B cell (primary cell): Measurements from ENCODE around the gene ANKFY1. TPM values are rescaled to one million over a fixed set of nuclear protein-coding genes. Genes with fewer than 3 reads are reported as not detected.

Experiments used
- ATAC-seq: fragments of 200-7000 bp; cut with Tn5 transposase; one replicate; pipeline ENCODE4 v1.10.0; 2021; ENCODE audit warnings: low read depth, mild to moderate bottlenecking, moderate number of reproducible peaks, moderate library complexity
- CTCF ChIA-PET: fragments of 350-600 bp; sonication (Branson Sonifier 250); formaldehyde crosslinking; loops from one replicate; lab custom pipeline; 2021; ENCODE audit warnings: antibody characterized with exemption, inconsistent platforms; lab: Charles Lee
- POLR2A ChIA-PET: fragments of 350-600 bp; sonication (Branson Sonifier 250); formaldehyde crosslinking; loops from one replicate; lab custom pipeline; 2021; ENCODE audit warnings: antibody characterized with exemption; lab: Charles Lee
- DNase-seq: peaks from one replicate; pipeline ENCODE4 v3.0.0; 2013
- H2AFZ ChIP-seq: 2 replicates; pipeline ENCODE4 v1.6.1; 2012; ENCODE audit warnings: mild to moderate bottlenecking, low read depth, low read length; ENCODE audit not compliant: insufficient read depth, poor library complexity, severe bottlenecking
- H3K27ac ChIP-seq, 2 donors: 1 replicate in 1 of 2; 2 replicates in 1 of 2; pipeline ENCODE4 v1.5.1; 2012 to 2013; ENCODE audit warnings: low read length in 2 of 2, mild to moderate bottlenecking in 2 of 2, moderate library complexity in 1 of 2
- H3K27me3 ChIP-seq, 4 experiments: fragments of 200-600 bp in 1 of 4; sonication (generic) in 1 of 4; replicated peaks in 1 of 4; 1 replicate in 2 of 4; 2 replicates in 2 of 4; pipeline versions ENCODE4 v1.6.1 to v1.7.0; 2013 to 2016; ENCODE audit warnings: low read length in 3 of 4, mild to moderate bottlenecking in 2 of 4, mixed read lengths in 1 of 4, moderate library complexity in 1 of 4; ENCODE audit not compliant: insufficient read depth in 4 of 4, control insufficient read depth in 3 of 4; ENCODE audit errors: control extremely low read depth in 1 of 4
- H3K36me3 ChIP-seq, 2 experiments: replicated peaks in 1 of 2; 1 replicate in 1 of 2; 2 replicates in 1 of 2; pipeline versions ENCODE4 v1.6.1 to v1.7.1; 2013; ENCODE audit warnings: low read length in 1 of 2; ENCODE audit not compliant: insufficient read depth in 2 of 2, control insufficient read depth in 1 of 2; ENCODE audit errors: control extremely low read depth in 1 of 2, extremely low read depth in 1 of 2
- H3K4me1 ChIP-seq, 2 donors: fragments of 200-600 bp in 1 of 2; sonication (generic) in 1 of 2; 1 replicate in 1 of 2; 2 replicates in 1 of 2; pipeline versions ENCODE4 v1.5.1 to v1.6.1; 2013 to 2017; ENCODE audit warnings: low read length in 2 of 2; ENCODE audit not compliant: control insufficient read depth in 2 of 2, insufficient read depth in 2 of 2
- H3K4me2 ChIP-seq: replicated peaks from 2 replicates; pipeline ENCODE3; 2012; ENCODE audit warnings: mild to moderate bottlenecking, low read depth, low read length; ENCODE audit not compliant: poor library complexity, severe bottlenecking
- H3K4me3 ChIP-seq, 5 experiments: fragments of 200-600 bp in 1 of 5; sonication (generic) in 1 of 5; 1 replicate in 3 of 5; 2 replicates in 2 of 5; pipeline versions ENCODE4 v1.5.1 to v1.7.0; 2011 to 2016; ENCODE audit warnings: low read length in 4 of 5, mild to moderate bottlenecking in 4 of 5, low read depth in 2 of 5, control low read depth in 1 of 5, moderate library complexity in 1 of 5; ENCODE audit not compliant: insufficient read depth in 1 of 5; ENCODE audit errors: control extremely low read depth in 1 of 5, extremely low read depth in 1 of 5
- H3K79me2 ChIP-seq: fragments of 200-600 bp; sonication (generic); one replicate; pipeline ENCODE4 v1.6.0; 2016; ENCODE audit warnings: low read length; ENCODE audit not compliant: control insufficient read depth, insufficient read depth
- H3K9ac ChIP-seq: fragments of 200-600 bp; sonication (generic); 2 replicates; pipeline ENCODE4 v1.6.1; 2017; ENCODE audit warnings: mild to moderate bottlenecking, low read length, moderate library complexity
- H3K9me3 ChIP-seq, 3 donors: one replicate each; pipeline versions ENCODE4 v1.6.1 to v1.7.1; 2013; ENCODE audit warnings: low read length in 2 of 3; ENCODE audit not compliant: control insufficient read depth in 2 of 3, insufficient read depth in 1 of 3; ENCODE audit errors: control extremely low read depth in 1 of 3
- H4K20me1 ChIP-seq: 2 replicates; pipeline ENCODE4 v1.6.0; 2012; ENCODE audit warnings: mild to moderate bottlenecking, low read length; ENCODE audit not compliant: insufficient read depth, control insufficient read depth, poor library complexity, severe bottlenecking
- H3K27ac Mint-ChIP-seq: one replicate; pipeline ENCODE4 v1.8.0; 2021; ENCODE audit warnings: mixed read lengths
- H3K27me3 Mint-ChIP-seq: one replicate; pipeline ENCODE4 v1.8.0; 2021; ENCODE audit warnings: mixed read lengths
- H3K4me1 Mint-ChIP-seq: one replicate; pipeline ENCODE4 v1.8.0; 2021; ENCODE audit warnings: mixed read lengths
- H3K4me3 Mint-ChIP-seq: one replicate; pipeline ENCODE4 v1.8.0; 2021; ENCODE audit warnings: mixed read lengths
- H3K9me3 Mint-ChIP-seq: one replicate; pipeline ENCODE4 v1.8.0; 2022; ENCODE audit warnings: mixed read lengths; ENCODE audit not compliant: insufficient read depth
- CTCF ChIP-seq: fragments of 200-600 bp; IDR thresholded peaks from one replicate; pipeline ENCODE4 v1.8.0; 2022; ENCODE audit warnings: antibody characterized with exemption, mild to moderate bottlenecking
- EZH2 ChIP-seq: IDR thresholded peaks from 2 replicates; pipeline ENCODE4 v1.6.1; 2012; ENCODE audit warnings: borderline replicate concordance, low read depth, mild to moderate bottlenecking, moderate library complexity, low read length; ENCODE audit not compliant: insufficient read depth, poor library complexity, severe bottlenecking
- WGBS: methylation state at CpG from one replicate; pipeline ENCODE4 v1.1.5; 2013; ENCODE audit warnings: missing lambda C conversion rate; ENCODE audit not compliant: insufficient coverage; 5-methylcytosine and 5-hydroxymethylcytosine counted together
- intact Hi-C: fragments of 100-400 bp; cut with micrococcal nuclease; formaldehyde crosslinking; loops from one replicate; pipeline ENCODE4 v1.10.0; 2022
- polyA plus RNA-seq: library from polyadenylated mRNA; depleted of rRNA; stranded (reverse); fragments of >200 nt; gene quantifications from 2 replicates; pipeline ENCODE4 v1.2.3, GENCODE V29; 2012
- total RNA-seq, 2 donors: library from RNA; stranded (reverse); fragments of 120-200 nt in 1 of 2; gene quantifications; 1 replicate in 1 of 2; 2 replicates in 1 of 2; pipeline versions ENCODE4 v1.2.3 to v1.2.4, GENCODE V29; 2013 to 2022

Gene ANKFY1
- total and polyA plus RNA-seq, 2 donors (not counting 1 experiment from before 2014, with no cell fraction given) = 23.1 to 63.9 TPM

GRCh38 chr17:4162775-4163466 lies 100.9 kb downstream of the ANKFY1 start:
- no peak overlapping the region for H3K4me3 ChIP-seq
- peaks cover 13% of the 10 kb centered on the region for H3K4me1 Mint-ChIP-seq
- H3K36me3 ChIP-seq = peaks cover 0 to 47% of the 10 kb centered on the region in 2 experiments
- ChIA-PET CTCF (interaction anchor here (1.9 kb wide), 1 partner anchor 19 kb away, joined by 5 read pairs; no protein-coding TSS in a partner anchor), POLR2A (no interaction called here)
- H3K27me3 Mint-ChIP-seq = no peaks in the 10 kb centered on the region
- 76% methylated on average over 12 of the region's 14 CpGs for WGBS
- H3K4me1 ChIP-seq = peaks cover 5 to 12% of the 10 kb centered on the region in 2 donors
- no peak overlapping the region for H3K4me2 ChIP-seq
- H3K27me3 ChIP-seq = no peaks in the 10 kb centered on the region
- H3K27ac Mint-ChIP-seq = peak overlapping the region; percentile 34
- H4K20me1 ChIP-seq = no peaks in the 10 kb centered on the region
- TF ChIP-seq EZH2 (no peak), CTCF (no peak)
- H3K79me2 ChIP-seq = no peaks in the 10 kb centered on the region
- H3K9me3 ChIP-seq = no peaks in the 10 kb centered on the region
- no peaks in the 10 kb centered on the region for H3K9me3 Mint-ChIP-seq
- intact Hi-C loops = no loop called here
- no peak overlapping the region for H3K27ac ChIP-seq
- DNase-seq = no peak
- no peak overlapping the region for H3K9ac ChIP-seq
- no peak for ATAC-seq
- H3K4me3 Mint-ChIP-seq = no peak overlapping the region
- no peak overlapping the region for H2AFZ ChIP-seq

- intact Hi-C loops = no loop called here
- WGBS = 91% methylated on average over 5 of the region's 6 CpGs
- ChIA-PET POLR2A (interaction anchor here (0.6 kb wide), 1 partner anchor 19 kb away, joined by 4 read pairs; no protein-coding TSS in a partner anchor), CTCF (no interaction called here)
- no peak for ATAC-seq
- Histone ChIP-seq H2AFZ (no peak overlapping the region), H3K9me3 (no peaks in the 10 kb centered on the region), H3K4me3 (no peak overlapping the region), H3K9ac (no peak overlapping the region), H3K79me2 (no peaks in the 10 kb centered on the region), H3K27me3 (no peaks in the 10 kb centered on the region), H4K20me1 (no peaks in the 10 kb centered on the region), H3K4me1 (peaks cover 5 to 12% of the 10 kb centered on the region in 2 donors), H3K4me2 (no peak overlapping the region), H3K27ac (no peak overlapping the region), H3K36me3 (peaks cover 0 to 45% of the 10 kb centered on the region in 2 experiments)
- Mint-ChIP-seq H3K27me3 (no peaks in the 10 kb centered on the region), H3K9me3 (no peaks in the 10 kb centered on the region), H3K4me3 (no peak overlapping the region), H3K4me1 (peaks cover 13% of the 10 kb centered on the region), H3K27ac (peak overlapping the region; percentile 34)
- no peak for DNase-seq
- TF ChIP-seq EZH2 = no peak
- TF ChIP-seq CTCF = no peak
These were observed 101.5 kb downstream of the ANKFY1 start for GRCh38 chr17:4162321-4162720.
